NB4 (cell line): ENCODE data around the gene ABHD11.
A peak's percentile ranks its signal among the peaks of the same experiment; 100 is the strongest.
"Not testable (repeated sequence)": the region's sequence is repeated elsewhere in the genome, so short reads cannot be mapped to it uniquely, and the experiment has no call there.

Experiments used
- DNase-seq: peaks from one replicate; pipeline ENCODE4 v3.0.0; 2010; ENCODE audit warnings: low read depth
- H3K4me3 ChIP-seq: one replicate; pipeline ENCODE4 v1.5.1; 2011; ENCODE audit warnings: mild to moderate bottlenecking, low read depth, low read length, moderate library complexity
- MYC ChIP-seq: IDR thresholded peaks from 2 replicates; pipeline ENCODE4 v1.6.1; 2011; ENCODE audit warnings: low read depth, low read length
- POLR2A ChIP-seq: IDR thresholded peaks from 2 replicates; pipeline ENCODE4 v1.6.1; 2011; ENCODE audit warnings: mild to moderate bottlenecking; ENCODE audit not compliant: insufficient read length; ENCODE audit errors: extremely low read depth
- TF ChIP-seq, protein P1 (sequence below): IDR thresholded peaks from 2 replicates; pipeline ENCODE4 v1.6.1; 2011; ENCODE audit warnings: low read depth, low read length
- TF ChIP-seq, protein P2 (sequence below): IDR thresholded peaks from one replicate; pipeline ENCODE4 v1.5.1; 2012; ENCODE audit warnings: low read depth, low read length

The ABHD11 gene

DNA sequence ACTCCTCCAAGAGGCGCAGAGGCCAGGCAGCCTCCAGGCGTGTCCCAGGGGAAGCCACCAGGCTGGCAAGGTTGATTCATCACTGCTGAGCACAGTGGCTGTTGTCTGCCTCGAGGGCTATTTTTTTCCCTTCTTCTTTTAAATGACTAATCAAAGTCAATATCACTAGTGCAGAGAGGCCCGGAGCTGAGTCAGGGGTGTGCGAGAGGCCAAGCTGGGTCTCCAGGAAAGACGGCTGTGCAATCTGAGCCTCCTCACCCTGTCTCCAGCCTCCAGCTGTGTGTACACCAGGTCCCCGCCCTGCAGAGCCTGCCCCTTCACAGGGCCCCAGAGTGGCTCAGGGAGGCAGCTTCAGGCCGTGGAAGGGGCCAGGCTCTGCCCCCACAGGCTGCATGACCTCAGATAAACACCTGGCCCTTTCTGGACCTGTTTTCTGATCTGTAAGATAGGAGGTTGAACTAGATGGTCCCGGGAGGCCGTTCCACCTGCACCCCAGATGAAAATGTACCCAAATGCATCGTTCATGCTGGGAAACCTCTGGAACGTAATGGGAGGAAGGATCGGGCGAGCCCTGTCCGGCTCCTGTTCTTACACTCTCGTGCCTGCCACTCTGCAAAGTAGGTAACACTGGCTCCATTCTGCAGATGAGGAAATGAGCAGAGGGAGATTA, 22.8 kb downstream of the ABHD11 start:
- peak; percentile 99 for DNase-seq
- no peak overlapping the region for H3K4me3 ChIP-seq
- peak; percentile 14 for TF ChIP-seq POLR2A
- TF ChIP-seq, protein P1, sequence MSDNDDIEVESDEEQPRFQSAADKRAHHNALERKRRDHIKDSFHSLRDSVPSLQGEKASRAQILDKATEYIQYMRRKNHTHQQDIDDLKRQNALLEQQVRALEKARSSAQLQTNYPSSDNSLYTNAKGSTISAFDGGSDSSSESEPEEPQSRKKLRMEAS = peak; percentile 39; the same call in 1 of the 2 replicates
- TF ChIP-seq, protein P2, sequence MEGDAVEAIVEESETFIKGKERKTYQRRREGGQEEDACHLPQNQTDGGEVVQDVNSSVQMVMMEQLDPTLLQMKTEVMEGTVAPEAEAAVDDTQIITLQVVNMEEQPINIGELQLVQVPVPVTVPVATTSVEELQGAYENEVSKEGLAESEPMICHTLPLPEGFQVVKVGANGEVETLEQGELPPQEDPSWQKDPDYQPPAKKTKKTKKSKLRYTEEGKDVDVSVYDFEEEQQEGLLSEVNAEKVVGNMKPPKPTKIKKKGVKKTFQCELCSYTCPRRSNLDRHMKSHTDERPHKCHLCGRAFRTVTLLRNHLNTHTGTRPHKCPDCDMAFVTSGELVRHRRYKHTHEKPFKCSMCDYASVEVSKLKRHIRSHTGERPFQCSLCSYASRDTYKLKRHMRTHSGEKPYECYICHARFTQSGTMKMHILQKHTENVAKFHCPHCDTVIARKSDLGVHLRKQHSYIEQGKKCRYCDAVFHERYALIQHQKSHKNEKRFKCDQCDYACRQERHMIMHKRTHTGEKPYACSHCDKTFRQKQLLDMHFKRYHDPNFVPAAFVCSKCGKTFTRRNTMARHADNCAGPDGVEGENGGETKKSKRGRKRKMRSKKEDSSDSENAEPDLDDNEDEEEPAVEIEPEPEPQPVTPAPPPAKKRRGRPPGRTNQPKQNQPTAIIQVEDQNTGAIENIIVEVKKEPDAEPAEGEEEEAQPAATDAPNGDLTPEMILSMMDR = no peak
- TF ChIP-seq MYC = peak; percentile 63; the same call in 1 of the 2 replicates

DNA sequence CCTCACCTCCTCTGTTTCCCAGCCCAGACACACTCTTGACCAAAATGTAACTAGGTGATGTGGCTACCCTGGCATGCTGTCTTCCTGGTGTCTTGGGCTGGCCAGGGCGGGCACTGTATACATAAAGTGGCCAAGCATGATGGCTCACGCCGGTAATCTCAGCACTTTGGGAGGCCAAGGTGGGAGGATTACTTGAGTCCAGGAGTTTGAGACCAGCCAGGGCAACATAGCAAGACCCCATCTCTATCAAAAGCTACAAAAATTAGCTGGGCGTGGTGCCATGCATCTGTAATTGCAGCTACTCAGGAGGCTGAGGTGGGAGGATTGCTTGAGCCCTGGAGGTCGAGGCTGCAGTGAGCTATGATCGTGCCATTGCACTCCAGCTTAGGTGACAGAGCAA, 25.3 kb downstream of the ABHD11 start:
- not testable (repeated sequence) for DNase-seq

GRCh38 chr7:73712773-73713172, 25.8 kb downstream of the ABHD11 start:
- DNase-seq = no peak
- TF ChIP-seq, protein P1 = no peak
- no peak for TF ChIP-seq MYC
- TF ChIP-seq, protein P2 = no peak
- no peak for TF ChIP-seq POLR2A

More for the DNA sequence above, 25.3 kb downstream of the ABHD11 start:
- H3K4me3 ChIP-seq = not testable (repeated sequence)

GRCh38 chr7:73708961-73709549, 29.5 kb downstream of the ABHD11 start:
- no peak for DNase-seq
- no peak overlapping the region for H3K4me3 ChIP-seq
- TF ChIP-seq, protein P2 = no peak
- TF ChIP-seq MYC (no peak), POLR2A (no peak)
- TF ChIP-seq, protein P1 = no peak

More at GRCh38 chr7:73712773-73713172, 25.8 kb downstream of the ABHD11 start:
- H3K4me3 ChIP-seq = no peak overlapping the region

- no peak overlapping the region for H3K4me3 ChIP-seq
- DNase-seq = no peak
- TF ChIP-seq, protein P2 = no peak
- TF ChIP-seq MYC (no peak), POLR2A (no peak)
- TF ChIP-seq, protein P1 = no peak
Measured at GRCh38 chr7:73707045-73707631, 31.5 kb downstream of the ABHD11 start.
